Osteoblast (primary cell): Measurements from ENCODE around the gene DENND1A. TPM values are rescaled to one million over a fixed set of nuclear protein-coding genes. Genes with fewer than 3 reads are reported as not detected.
A peak's percentile ranks its signal among the peaks of the same experiment; 100 is the strongest.
"Not testable (repeated sequence)": the region's sequence is repeated elsewhere in the genome, so short reads cannot be mapped to it uniquely, and the experiment has no call there.

Experiments
- DNase-seq: peaks from one replicate; pipeline ENCODE4 v3.0.0; 2011; ENCODE audit warnings: low spot score, mixed read lengths; ENCODE audit not compliant: insufficient read length; ENCODE audit errors: missing footprints
- H2AFZ ChIP-seq: 2 replicates; pipeline ENCODE4 v1.6.0; 2011; ENCODE audit warnings: mild to moderate bottlenecking, low read length
- H3K27ac ChIP-seq: 2 replicates; pipeline ENCODE4 v1.5.1; 2011; ENCODE audit warnings: mild to moderate bottlenecking, low read depth, low read length, moderate library complexity
- H3K27me3 ChIP-seq: 2 replicates; pipeline ENCODE4 v1.6.0; 2012; ENCODE audit warnings: mild to moderate bottlenecking, control low read depth, inconsistent platforms, low read length, moderate library complexity; ENCODE audit not compliant: insufficient read depth
- H3K36me3 ChIP-seq: 2 replicates; pipeline ENCODE4 v1.5.1; 2011; ENCODE audit warnings: mild to moderate bottlenecking, low read length, control low read depth, moderate library complexity; ENCODE audit not compliant: insufficient read depth
- H3K4me1 ChIP-seq: 2 replicates; pipeline ENCODE4 v1.5.1; 2011; ENCODE audit warnings: mild to moderate bottlenecking, low read length, control low read depth, moderate library complexity; ENCODE audit not compliant: insufficient read depth
- H3K4me2 ChIP-seq: 2 replicates; pipeline ENCODE4 v1.6.0; 2011; ENCODE audit warnings: mild to moderate bottlenecking, low read length; ENCODE audit not compliant: insufficient read depth
- H3K4me3 ChIP-seq: fragments of 200-600 bp; sonication (generic); 3 replicates; pipeline ENCODE4 v1.5.1; 2012; ENCODE audit warnings: mild to moderate bottlenecking, low read length, inconsistent platforms; ENCODE audit not compliant: insufficient read depth
- H3K79me2 ChIP-seq: 2 replicates; pipeline ENCODE4 v1.6.0; 2012; ENCODE audit warnings: mild to moderate bottlenecking, low read length, control low read depth, inconsistent platforms; ENCODE audit not compliant: insufficient read depth
- H3K9me3 ChIP-seq: 2 replicates; pipeline ENCODE4 v1.5.1; 2011; ENCODE audit warnings: low read depth, low read length, control low read depth
- H4K20me1 ChIP-seq: 2 replicates; pipeline ENCODE4 v1.6.0; 2012; ENCODE audit warnings: mild to moderate bottlenecking, low read length, control low read depth; ENCODE audit not compliant: insufficient read depth
- CTCF ChIP-seq: IDR thresholded peaks from 2 replicates; pipeline ENCODE4 v1.5.1; 2011; ENCODE audit warnings: mild to moderate bottlenecking, low read depth, low read length, moderate library complexity; ENCODE audit errors: extremely low read depth
- total RNA-seq: library from RNA; depleted of rRNA; stranded (reverse); fragments of >200 nt; gene quantifications from 2 replicates; pipeline ENCODE4 v1.2.3, GENCODE V29; 2012

DENND1A gene
- total RNA-seq, 1 donor = 14.1 TPM

- Histone ChIP-seq H3K4me1 (no peaks in the 10 kb centered on the region), H3K4me2 (no peak overlapping the region), H3K9me3 (no peaks in the 10 kb centered on the region), H3K36me3 (no peaks in the 10 kb centered on the region), H4K20me1 (no peaks in the 10 kb centered on the region), H3K4me3 (no peak overlapping the region), H2AFZ (no peak overlapping the region), H3K27ac (no peak overlapping the region), H3K79me2 (no peaks in the 10 kb centered on the region), H3K27me3 (no peaks in the 10 kb centered on the region)
- peak; percentile 56 for TF ChIP-seq CTCF
- DNase-seq = peak; percentile 91
These were observed 530.0 kb downstream of the DENND1A start for GRCh38 chr9:123399803-123400378.

- H3K36me3 ChIP-seq, H3K79me2 ChIP-seq, H3K27ac ChIP-seq, H3K27me3 ChIP-seq, H2AFZ ChIP-seq, H3K4me1 ChIP-seq, H3K4me3 ChIP-seq, H3K4me2 ChIP-seq, H3K9me3 ChIP-seq, H4K20me1 ChIP-seq: not testable (repeated sequence)
- peak; percentile 60 for DNase-seq
These were observed 531.0 kb downstream of the DENND1A start for GRCh38 chr9:123398938-123399337.

GRCh38 chr9:123397975-123398374, 532.0 kb downstream of the DENND1A start:
- H3K27ac ChIP-seq = no peak overlapping the region
- DNase-seq = no peak
- H3K9me3 ChIP-seq = no peaks in the 10 kb centered on the region
- H2AFZ ChIP-seq = no peak overlapping the region
- no peak overlapping the region for H3K4me3 ChIP-seq
- no peak for TF ChIP-seq CTCF
- no peaks in the 10 kb centered on the region for H3K79me2 ChIP-seq
- no peak overlapping the region for H3K4me2 ChIP-seq
- no peaks in the 10 kb centered on the region for H3K36me3 ChIP-seq
- no peaks in the 10 kb centered on the region for H4K20me1 ChIP-seq
- H3K27me3 ChIP-seq = no peaks in the 10 kb centered on the region
- H3K4me1 ChIP-seq = no peaks in the 10 kb centered on the region

- H3K4me2 ChIP-seq = no peak overlapping the region
- peak; percentile 82 for DNase-seq
- TF ChIP-seq CTCF = no peak
These were observed 534.0 kb downstream of the DENND1A start for GRCh38 chr9:123395689-123396511.

More at GRCh38 chr9:123395689-123396511, 534.0 kb downstream of the DENND1A start:
- no peaks in the 10 kb centered on the region for H3K4me1 ChIP-seq
- H3K36me3 ChIP-seq = no peaks in the 10 kb centered on the region
- H3K27me3 ChIP-seq = no peaks in the 10 kb centered on the region
- H3K27ac ChIP-seq = no peak overlapping the region
- H3K9me3 ChIP-seq = no peaks in the 10 kb centered on the region
- H4K20me1 ChIP-seq = no peaks in the 10 kb centered on the region
- H3K79me2 ChIP-seq = no peaks in the 10 kb centered on the region
- no peak overlapping the region for H3K4me3 ChIP-seq
- H2AFZ ChIP-seq = no peak overlapping the region
